A673 (cell line): ENCODE measurements around the gene ISCU. TPM values are rescaled to one million over a fixed set of nuclear protein-coding genes. Genes with fewer than 3 reads are reported as not detected.

Experiments
- BruUV-seq: library from RNA; stranded (reverse); fragments of 400-500 nt; replicated peaks from 2 replicates; lab custom pipeline; 2021; lab: Mats Ljungman, UMichigan
- CTCF ChIA-PET: fragments of 300-600 bp; sonication (Branson Sonifier 250); formaldehyde crosslinking; loops from one replicate; lab custom pipeline; 2022; ENCODE audit warnings: antibody characterized with exemption; lab: Charles Lee
- POLR2A ChIA-PET: fragments of 300-600 bp; sonication (Branson Sonifier 250); formaldehyde crosslinking; loops from one replicate; lab custom pipeline; 2022; ENCODE audit warnings: antibody characterized with exemption; ENCODE audit not compliant: low non-redundant PET; lab: Charles Lee
- DNase-seq: peaks from one replicate; pipeline ENCODE4 v3.0.0-alpha.2; 2015; ENCODE audit warnings: low spot score
- H3K27ac ChIP-seq: fragments of 200-600 bp; sonication (generic); 2 replicates; pipeline ENCODE4 v1.5.1; 2016; ENCODE audit warnings: mixed run types, low read depth, mild to moderate bottlenecking, mixed read lengths, antibody characterized with exemption, low read length; ENCODE audit not compliant: poor library complexity, severe bottlenecking
- H3K27me3 ChIP-seq: fragments of 200-600 bp; sonication (generic); replicated peaks from 2 replicates; pipeline ENCODE4 v1.6.1; 2017; ENCODE audit warnings: mixed run types, low read depth, mild to moderate bottlenecking, mixed read lengths, antibody characterized with exemption, low read length; ENCODE audit not compliant: insufficient read depth, poor library complexity
- H3K36me3 ChIP-seq: fragments of 200-600 bp; sonication (generic); 2 replicates; pipeline ENCODE4 v1.6.1; 2016; ENCODE audit warnings: mixed run types, mild to moderate bottlenecking, mixed read lengths, antibody characterized with exemption, low read length; ENCODE audit not compliant: insufficient read depth, poor library complexity, severe bottlenecking
- H3K4me1 ChIP-seq: fragments of 200-600 bp; sonication (generic); 2 replicates; pipeline ENCODE4 v1.6.1; 2017; ENCODE audit warnings: mixed run types, mild to moderate bottlenecking, mixed read lengths, antibody characterized with exemption, low read length; ENCODE audit not compliant: insufficient read depth, poor library complexity, severe bottlenecking
- H3K4me3 ChIP-seq: fragments of 200-600 bp; sonication (generic); 2 replicates; pipeline ENCODE4 v1.5.1; 2016; ENCODE audit warnings: low read depth, mixed run types, mild to moderate bottlenecking, mixed read lengths, low read length; ENCODE audit not compliant: poor library complexity, severe bottlenecking
- H3K9me3 ChIP-seq: fragments of 200-600 bp; sonication (generic); 2 replicates; pipeline ENCODE4 v1.6.1; 2016; ENCODE audit warnings: mixed run types, low read depth, mild to moderate bottlenecking, mixed read lengths, antibody characterized with exemption, low read length; ENCODE audit not compliant: poor library complexity, severe bottlenecking
- CTCF ChIP-seq: fragments of 300-800, 200-600 bp; sonication (generic); conservative IDR thresholded peaks from 2 replicates; pipeline ENCODE4 v1.5.1; 2017; ENCODE audit warnings: low read depth, mild to moderate bottlenecking, antibody characterized with exemption, low read length, moderate library complexity, mixed read lengths
- EZH2 ChIP-seq: fragments of 200-600 bp; sonication (generic); IDR thresholded peaks from 2 replicates; pipeline ENCODE4 v1.6.1; 2017; ENCODE audit warnings: borderline replicate concordance, low read depth, mild to moderate bottlenecking, mixed read lengths, antibody characterized with exemption, low read length; ENCODE audit not compliant: poor library complexity, severe bottlenecking
- intact Hi-C: fragments of 100-400 bp; cut with micrococcal nuclease; formaldehyde crosslinking; loops from one replicate; pipeline ENCODE4 v1.10.0; 2022; ENCODE audit not compliant: unreplicated experiment
- total RNA-seq: library from RNA; stranded (reverse); gene quantifications from 2 replicates; pipeline ENCODE4 v1.2.3, GENCODE V29; 2021

The ISCU gene
- total RNA-seq, 1 experiment from 2014 or later: 73.4 TPM

GRCh38 chr12:108595711-108596647 is 33.6 kb downstream of the ISCU start:
- no peak for DNase-seq
- intact Hi-C loops: no loop called here
- no peak overlapping the region for H3K4me3 ChIP-seq
- ChIA-PET POLR2A (no interaction called here), CTCF (no interaction called here)
- no peak overlapping the region for H3K27ac ChIP-seq
- no peaks in the 10 kb centered on the region for H3K36me3 ChIP-seq
- no peaks in the 10 kb centered on the region for H3K4me1 ChIP-seq
- H3K9me3 ChIP-seq: no peaks in the 10 kb centered on the region
- no peaks in the 10 kb centered on the region for H3K27me3 ChIP-seq
- no TSS peak for BruUV-seq
- no peak for TF ChIP-seq CTCF
- TF ChIP-seq EZH2: no peak

GRCh38 chr12:108596854-108597558 is 34.6 kb downstream of the ISCU start:
- H3K27ac ChIP-seq: no peak overlapping the region
- POLR2A ChIA-PET: no interaction called here
- BruUV-seq: no TSS peak
- no peaks in the 10 kb centered on the region for H3K27me3 ChIP-seq
- no peaks in the 10 kb centered on the region for H3K36me3 ChIP-seq
- H3K9me3 ChIP-seq: no peaks in the 10 kb centered on the region
- no peak overlapping the region for H3K4me3 ChIP-seq
- CTCF ChIA-PET: no interaction called here
- DNase-seq: no peak
- H3K4me1 ChIP-seq: no peaks in the 10 kb centered on the region
- TF ChIP-seq CTCF (no peak), EZH2 (no peak)
- intact Hi-C loops: no loop called here

GRCh38 chr12:108597559-108598471 is 35.4 kb downstream of the ISCU start, which contains the start of gene TMEM119:
TSS of gene TMEM119 (minus strand) at chr12:108598084. CDS start at chr12:108592383, 5,701 bp downstream.
- TF ChIP-seq EZH2: no peak
- no peak for TF ChIP-seq CTCF
- Histone ChIP-seq H3K27ac (no peak within 1 kb of the TSS), H3K4me1 (no peaks in the 10 kb centered on the region), H3K36me3 (no peaks in the 10 kb centered on the region), H3K27me3 (no peaks in the 10 kb centered on the region), H3K9me3 (no peaks in the 10 kb centered on the region), H3K4me3 (no peak within 1 kb of the TSS)
- DNase-seq: no peak
- intact Hi-C loops: no loop called here
- POLR2A ChIA-PET: no interaction called here
- BruUV-seq: no TSS peak
- CTCF ChIA-PET: interaction anchor here (0.7 kb wide), 1 partner anchor 27 kb away, joined by 3 read pairs; no protein-coding TSS in a partner anchor
